Adrenal gland (tissue), 5 donors: Measurements from ENCODE around the gene NHS.

ENCODE experiments used
- POLR2A ChIP-seq, 2 donors: fragments of 450-650 bp; IDR thresholded peaks; one replicate each; pipeline ENCODE4 v1.6.1; 2017; ENCODE audit warnings: antibody characterized with exemption in 2 of 2, mild to moderate bottlenecking in 2 of 2, moderate library complexity in 1 of 2
- TF ChIP-seq, protein P1 (sequence below), 6 experiments: fragments of 450-650 bp in 4 of 6; fragments of 200-600 bp in 2 of 6; sonication (generic) in 1 of 6; IDR thresholded peaks; 1 replicate in 5 of 6; 2 replicates in 1 of 6; pipeline versions ENCODE4 v1.5.1 to v1.8.0; 2016 to 2021; ENCODE audit warnings: antibody characterized with exemption in 6 of 6, mild to moderate bottlenecking in 2 of 6, moderate library complexity in 1 of 6
- donor health status: DM: no; HTN: no; CAD: no.

DNA sequence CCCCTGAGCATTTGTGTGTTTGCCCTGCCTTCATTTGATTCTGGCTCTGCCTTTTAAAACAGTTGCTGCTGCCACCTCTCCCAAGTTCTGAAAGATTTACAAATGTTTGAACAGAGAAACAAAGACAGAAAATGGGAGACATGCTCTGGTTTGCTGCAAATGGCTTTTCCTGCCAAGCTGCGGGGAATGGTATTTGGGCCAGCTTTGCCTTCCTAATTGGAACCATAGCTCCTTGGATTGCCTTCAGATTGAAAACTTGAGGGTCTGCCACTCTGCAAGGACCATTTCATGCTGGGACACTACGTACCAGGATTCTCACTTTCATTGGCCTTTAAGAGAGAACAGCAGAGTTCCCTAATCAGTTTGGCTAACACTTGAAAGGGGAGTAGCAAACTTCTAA, 74.9 kb downstream of the NHS start:
- TF ChIP-seq, protein P1, sequence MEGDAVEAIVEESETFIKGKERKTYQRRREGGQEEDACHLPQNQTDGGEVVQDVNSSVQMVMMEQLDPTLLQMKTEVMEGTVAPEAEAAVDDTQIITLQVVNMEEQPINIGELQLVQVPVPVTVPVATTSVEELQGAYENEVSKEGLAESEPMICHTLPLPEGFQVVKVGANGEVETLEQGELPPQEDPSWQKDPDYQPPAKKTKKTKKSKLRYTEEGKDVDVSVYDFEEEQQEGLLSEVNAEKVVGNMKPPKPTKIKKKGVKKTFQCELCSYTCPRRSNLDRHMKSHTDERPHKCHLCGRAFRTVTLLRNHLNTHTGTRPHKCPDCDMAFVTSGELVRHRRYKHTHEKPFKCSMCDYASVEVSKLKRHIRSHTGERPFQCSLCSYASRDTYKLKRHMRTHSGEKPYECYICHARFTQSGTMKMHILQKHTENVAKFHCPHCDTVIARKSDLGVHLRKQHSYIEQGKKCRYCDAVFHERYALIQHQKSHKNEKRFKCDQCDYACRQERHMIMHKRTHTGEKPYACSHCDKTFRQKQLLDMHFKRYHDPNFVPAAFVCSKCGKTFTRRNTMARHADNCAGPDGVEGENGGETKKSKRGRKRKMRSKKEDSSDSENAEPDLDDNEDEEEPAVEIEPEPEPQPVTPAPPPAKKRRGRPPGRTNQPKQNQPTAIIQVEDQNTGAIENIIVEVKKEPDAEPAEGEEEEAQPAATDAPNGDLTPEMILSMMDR (IDR thresholded peaks at IDR 0.05): no peak
- no peak for TF ChIP-seq POLR2A (IDR thresholded peaks at IDR 0.05)
